HS-5 (cell line): Measurements from ENCODE around the gene CREG2.
"Not testable (repeated sequence)": the region's sequence is repeated elsewhere in the genome, so short reads cannot be mapped to it uniquely, and the experiment has no call there.

Experiments used
- DNase-seq: peaks from one replicate; pipeline ENCODE4 v3.0.0-alpha.2; 2012; ENCODE audit warnings: low read depth

The CREG2 gene

GRCh38 chr2:101374821-101375561 lies 12.3 kb downstream of the CREG2 start:
- DNase-seq: no peak

GRCh38 chr2:101372792-101373191 lies 14.5 kb downstream of the CREG2 start:
- no peak for DNase-seq

GRCh38 chr2:101371636-101372035 lies 15.7 kb downstream of the CREG2 start:
- no peak for DNase-seq

GRCh38 chr2:101369100-101369499 lies 18.2 kb downstream of the CREG2 start:
- no peak for DNase-seq

GRCh38 chr2:101368376-101368775 lies 18.9 kb downstream of the CREG2 start:
- no peak for DNase-seq

- no peak for DNase-seq
Observed at GRCh38 chr2:101367508-101367907, 19.8 kb downstream of the CREG2 start.

GRCh38 chr2:101364878-101365277 lies 22.4 kb downstream of the CREG2 start:
- DNase-seq: no peak

- no peak for DNase-seq
Observed at GRCh38 chr2:101362777-101363176, 24.5 kb downstream of the CREG2 start.

GRCh38 chr2:101362316-101362715 lies 25.0 kb downstream of the CREG2 start:
- no peak for DNase-seq

- no peak for DNase-seq
Observed at GRCh38 chr2:101361522-101361921, 25.8 kb downstream of the CREG2 start.

- DNase-seq: no peak
Observed at GRCh38 chr2:101361121-101361520, 26.2 kb downstream of the CREG2 start.

GRCh38 chr2:101360232-101360631 lies 27.1 kb downstream of the CREG2 start:
- DNase-seq: no peak

GRCh38 chr2:101359410-101359954 lies 27.8 kb downstream of the CREG2 start:
- DNase-seq: no peak

GRCh38 chr2:101357376-101357775 lies 29.9 kb downstream of the CREG2 start:
- DNase-seq: no peak

- DNase-seq: no peak
Observed at GRCh38 chr2:101356521-101356920, 30.8 kb downstream of the CREG2 start.

- no peak for DNase-seq
Observed at GRCh38 chr2:101356055-101356454, 31.2 kb downstream of the CREG2 start.

- no peak for DNase-seq
Observed at GRCh38 chr2:101355401-101356054, 31.8 kb downstream of the CREG2 start.

- DNase-seq: no peak
Observed at GRCh38 chr2:101354420-101355311, 32.6 kb downstream of the CREG2 start.

- not testable (repeated sequence) for DNase-seq
Observed at GRCh38 chr2:101352631-101353030, 34.7 kb downstream of the CREG2 start.

- no peak for DNase-seq
Observed at GRCh38 chr2:101351207-101351606, 36.1 kb downstream of the CREG2 start.

- DNase-seq: no peak
Observed at GRCh38 chr2:101349893-101350662, 37.2 kb downstream of the CREG2 start.

- DNase-seq: no peak
Observed at GRCh38 chr2:101348883-101349282, 38.4 kb downstream of the CREG2 start.
